CD4-positive, alpha-beta T cell treated with Interleukin-21 for 1 hour (primary cell): ENCODE measurements around the gene R3HCC1L.

Source experiments
- DNase-seq: peaks from one replicate; pipeline ENCODE4 v3.0.0-alpha.2; 2020

R3HCC1L gene

GRCh38 chr10:98240524-98240923 lies 106.1 kb downstream of the R3HCC1L start:
- DNase-seq: no peak

- DNase-seq: no peak
These were observed 108.4 kb downstream of the R3HCC1L start for GRCh38 chr10:98242823-98243222.

- DNase-seq: no peak
These were observed 109.7 kb downstream of the R3HCC1L start for GRCh38 chr10:98244141-98244540.

- DNase-seq: no peak
These were observed 110.1 kb downstream of the R3HCC1L start for GRCh38 chr10:98244586-98244985.

- no peak for DNase-seq
These were observed 112.7 kb downstream of the R3HCC1L start for GRCh38 chr10:98246911-98247805.

GRCh38 chr10:98248018-98248417 lies 113.6 kb downstream of the R3HCC1L start:
- DNase-seq: no peak

- DNase-seq: no peak
These were observed 114.7 kb downstream of the R3HCC1L start for GRCh38 chr10:98249134-98249533.

- DNase-seq: no peak
These were observed 116.9 kb downstream of the R3HCC1L start for GRCh38 chr10:98251399-98251798.

GRCh38 chr10:98252464-98252863 lies 118.0 kb downstream of the R3HCC1L start:
- no peak for DNase-seq

- no peak for DNase-seq
These were observed 119.0 kb downstream of the R3HCC1L start for GRCh38 chr10:98253499-98253898.

- no peak for DNase-seq
These were observed 119.9 kb downstream of the R3HCC1L start for GRCh38 chr10:98254234-98254974.

GRCh38 chr10:98255146-98255877 lies 120.9 kb downstream of the R3HCC1L start:
- DNase-seq: no peak

GRCh38 chr10:98256692-98257091 lies 122.2 kb downstream of the R3HCC1L start:
- no peak for DNase-seq

- no peak for DNase-seq
These were observed 122.7 kb downstream of the R3HCC1L start for GRCh38 chr10:98257198-98257597.

- no peak for DNase-seq
These were observed 123.5 kb downstream of the R3HCC1L start for GRCh38 chr10:98257961-98258360.

GRCh38 chr10:98258683-98259454 lies 124.4 kb downstream of the R3HCC1L start:
- DNase-seq: no peak

- no peak for DNase-seq
These were observed 125.3 kb downstream of the R3HCC1L start for GRCh38 chr10:98259606-98260315.

- no peak for DNase-seq
These were observed 125.9 kb downstream of the R3HCC1L start for GRCh38 chr10:98260350-98260749.

- no peak for DNase-seq
These were observed 126.3 kb downstream of the R3HCC1L start for GRCh38 chr10:98260752-98261151.

GRCh38 chr10:98261436-98262277 lies 127.2 kb downstream of the R3HCC1L start:
- DNase-seq: no peak

- DNase-seq: peak; percentile 12
These were observed 128.1 kb downstream of the R3HCC1L start for GRCh38 chr10:98262571-98262970.
